Esophagus (tissue), 2 donors: Measurements from ENCODE around the gene IFNAR2. TPM values are rescaled to one million over a fixed set of nuclear protein-coding genes. Genes with fewer than 3 reads are reported as not detected.
A peak's percentile ranks its signal among the peaks of the same experiment; 100 is the strongest.

Experiments
- H3K27ac ChIP-seq, 2 donors: one replicate each; pipeline ENCODE4 v1.5.1; 2013; ENCODE audit warnings: low read depth in 2 of 2, mild to moderate bottlenecking in 2 of 2, inconsistent platforms in 1 of 2, low read length in 1 of 2, moderate library complexity in 1 of 2
- H3K27me3 ChIP-seq, 2 donors: one replicate each; pipeline ENCODE4 v1.6.1; 2013; ENCODE audit warnings: low read length in 2 of 2, control low read depth in 1 of 2, mild to moderate bottlenecking in 1 of 2; ENCODE audit not compliant: insufficient read depth in 2 of 2, control insufficient read depth in 1 of 2
- H3K36me3 ChIP-seq, 2 donors: one replicate each; pipeline ENCODE4 v1.6.1; 2013; ENCODE audit warnings: low read length in 1 of 2; ENCODE audit not compliant: control insufficient read depth in 2 of 2, insufficient read depth in 2 of 2
- H3K4me1 ChIP-seq, 2 donors: one replicate each; pipeline ENCODE4 v1.6.1; 2013; ENCODE audit warnings: low read length in 1 of 2; ENCODE audit not compliant: control insufficient read depth in 2 of 2, insufficient read depth in 2 of 2
- H3K4me3 ChIP-seq, 2 donors: one replicate each; pipeline ENCODE4 v1.5.1; 2013; ENCODE audit warnings: low read length in 2 of 2, mild to moderate bottlenecking in 2 of 2, low read depth in 1 of 2, moderate library complexity in 1 of 2
- H3K9me3 ChIP-seq, 2 donors: one replicate each; pipeline ENCODE4 v1.6.1; 2013; ENCODE audit warnings: mild to moderate bottlenecking in 2 of 2, low read depth in 1 of 2, low read length in 1 of 2, moderate library complexity in 1 of 2; ENCODE audit not compliant: control insufficient read depth in 2 of 2, insufficient read depth in 1 of 2
- WGBS, 2 donors: extraction: QIAGEN DNeasy Blood & Tissue Kit; methylation state at CpG; one replicate each; pipeline ENCODE4 v1.1.7; 2013; 5-methylcytosine and 5-hydroxymethylcytosine counted together
- polyA plus RNA-seq, 2 donors: library from polyadenylated mRNA; stranded (reverse); fragments of 200-250 nt; gene quantifications; one replicate each; pipeline ENCODE4 v1.2.3, GENCODE V29; 2013
- donor health status: healthy with polysubstance abuse.
- donor health status: Bipolar disorder and iron deficiency.

IFNAR2 gene
- polyA plus RNA-seq, 2 donors, result 4.5 to 7.2 TPM

DNA sequence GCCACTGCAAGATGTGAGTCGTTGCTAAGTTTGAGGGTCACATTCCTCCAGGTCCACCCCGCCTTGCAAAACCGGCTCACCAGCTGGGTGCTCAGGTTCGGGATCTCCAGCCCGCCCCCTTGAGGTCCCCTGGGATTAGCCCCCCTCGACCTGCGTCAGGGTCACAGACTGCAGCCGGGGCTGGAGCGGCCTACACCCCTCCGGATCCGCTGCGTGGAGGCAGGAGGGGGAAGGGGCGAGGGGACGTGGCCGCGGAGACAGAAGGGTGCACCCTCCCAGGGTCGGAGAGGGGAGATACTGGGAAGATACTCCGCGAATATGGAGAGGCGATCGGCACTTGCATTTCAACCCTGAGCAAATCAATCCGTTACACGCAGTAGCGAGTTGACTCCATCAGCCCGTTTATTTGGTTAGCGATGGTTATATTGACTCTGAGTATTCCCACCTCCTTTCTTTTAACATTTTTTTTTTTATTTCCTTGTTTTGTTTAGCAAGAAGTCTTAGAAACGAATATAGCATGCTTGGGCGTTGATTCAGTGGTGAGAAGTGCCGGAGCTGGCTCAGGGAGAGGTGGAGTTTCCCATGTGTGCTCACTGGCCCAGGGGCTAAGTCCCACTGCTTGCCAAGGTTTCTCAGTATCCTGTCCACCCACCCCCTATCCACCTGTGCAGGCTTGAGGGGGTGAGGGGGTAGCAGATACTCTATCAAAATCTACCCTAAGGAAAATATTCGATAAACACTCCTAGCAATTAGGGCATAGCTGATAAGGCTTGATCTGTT lies 997 bp downstream of the IFNAR2 start:
- Histone ChIP-seq H3K27ac (peak overlapping the region; percentile 84 to 90), H3K9me3 (no peaks in the 10 kb centered on the region), H3K36me3 (no peaks in the 10 kb centered on the region), H3K27me3 (no peaks in the 10 kb centered on the region), H3K4me3 (peak overlapping the region; percentile 78 to 85), H3K4me1 (no peaks in the 10 kb centered on the region)
- 1 to 2% methylated on average over 30 of the region's 30 CpGs for WGBS, 2 donors

DNA sequence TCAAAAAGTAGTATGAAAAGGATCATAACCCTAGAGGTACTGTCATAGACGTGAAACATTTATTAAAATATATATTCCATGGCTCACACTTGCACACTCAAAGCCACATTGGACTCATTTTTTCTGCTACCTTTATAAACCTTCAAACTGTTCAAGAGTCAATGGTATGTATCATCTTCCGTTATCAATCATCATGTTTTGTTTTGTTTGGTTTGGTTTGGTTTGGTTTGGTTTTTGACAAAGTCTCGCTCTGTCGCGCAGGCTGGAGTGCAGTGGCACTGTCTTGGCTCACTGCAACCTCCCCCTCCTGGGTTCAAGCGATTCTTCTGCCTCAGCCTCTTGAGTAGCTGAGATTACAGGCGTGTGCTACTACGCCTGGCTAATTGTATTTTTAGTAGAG lies 1.8 kb downstream of the IFNAR2 start:
- no peak overlapping the region for H3K27ac ChIP-seq
- no peak overlapping the region for H3K4me3 ChIP-seq
- no peaks in the 10 kb centered on the region for H3K9me3 ChIP-seq
- H3K36me3 ChIP-seq, result no peaks in the 10 kb centered on the region
- no peaks in the 10 kb centered on the region for H3K27me3 ChIP-seq
- 73 to 77% methylated on average over 8 of the region's 8 CpGs for WGBS, 2 donors
- H3K4me1 ChIP-seq, result no peaks in the 10 kb centered on the region

DNA sequence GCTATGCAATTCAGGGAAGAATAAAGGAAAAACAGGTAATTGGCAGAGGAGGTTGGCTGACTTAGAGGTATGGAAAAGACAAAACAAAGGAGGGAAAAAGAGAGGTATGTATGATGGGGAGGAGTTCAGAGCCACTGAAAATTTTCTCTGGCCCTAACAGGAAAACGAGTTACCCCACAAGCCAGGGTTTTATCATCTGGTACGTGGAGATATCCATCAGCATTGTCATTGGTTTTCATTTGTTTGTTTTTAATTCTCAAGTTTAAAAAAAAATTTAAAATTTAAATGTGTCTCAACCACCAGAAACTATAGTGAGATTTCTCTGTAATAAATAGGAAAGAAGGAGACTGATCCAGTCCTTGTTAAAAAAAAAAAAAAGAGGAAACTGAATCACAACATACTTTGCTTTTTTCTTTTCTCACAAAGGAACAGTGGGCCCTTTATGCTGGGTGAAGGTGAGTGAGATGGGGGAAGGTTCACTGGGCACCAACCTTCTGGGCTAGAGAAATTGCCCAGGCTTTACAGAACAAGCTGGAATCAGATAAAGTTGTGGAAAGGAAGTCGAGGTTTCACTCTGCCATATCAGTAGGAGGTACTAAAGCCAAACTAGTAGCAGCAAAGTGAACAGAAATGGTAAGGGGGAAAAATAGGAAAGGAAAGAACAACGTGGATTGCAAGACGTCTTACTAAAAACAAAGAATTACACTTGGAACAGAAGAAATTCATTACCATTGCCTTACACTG lies 2.7 kb downstream of the IFNAR2 start:
- no peak overlapping the region for H3K4me3 ChIP-seq
- 57 to 64% methylated on average over 5 of the region's 5 CpGs for WGBS, 2 donors
- no peaks in the 10 kb centered on the region for H3K9me3 ChIP-seq
- no peaks in the 10 kb centered on the region for H3K4me1 ChIP-seq
- H3K27me3 ChIP-seq, result no peaks in the 10 kb centered on the region
- no peak overlapping the region for H3K27ac ChIP-seq
- H3K36me3 ChIP-seq, result no peaks in the 10 kb centered on the region

DNA sequence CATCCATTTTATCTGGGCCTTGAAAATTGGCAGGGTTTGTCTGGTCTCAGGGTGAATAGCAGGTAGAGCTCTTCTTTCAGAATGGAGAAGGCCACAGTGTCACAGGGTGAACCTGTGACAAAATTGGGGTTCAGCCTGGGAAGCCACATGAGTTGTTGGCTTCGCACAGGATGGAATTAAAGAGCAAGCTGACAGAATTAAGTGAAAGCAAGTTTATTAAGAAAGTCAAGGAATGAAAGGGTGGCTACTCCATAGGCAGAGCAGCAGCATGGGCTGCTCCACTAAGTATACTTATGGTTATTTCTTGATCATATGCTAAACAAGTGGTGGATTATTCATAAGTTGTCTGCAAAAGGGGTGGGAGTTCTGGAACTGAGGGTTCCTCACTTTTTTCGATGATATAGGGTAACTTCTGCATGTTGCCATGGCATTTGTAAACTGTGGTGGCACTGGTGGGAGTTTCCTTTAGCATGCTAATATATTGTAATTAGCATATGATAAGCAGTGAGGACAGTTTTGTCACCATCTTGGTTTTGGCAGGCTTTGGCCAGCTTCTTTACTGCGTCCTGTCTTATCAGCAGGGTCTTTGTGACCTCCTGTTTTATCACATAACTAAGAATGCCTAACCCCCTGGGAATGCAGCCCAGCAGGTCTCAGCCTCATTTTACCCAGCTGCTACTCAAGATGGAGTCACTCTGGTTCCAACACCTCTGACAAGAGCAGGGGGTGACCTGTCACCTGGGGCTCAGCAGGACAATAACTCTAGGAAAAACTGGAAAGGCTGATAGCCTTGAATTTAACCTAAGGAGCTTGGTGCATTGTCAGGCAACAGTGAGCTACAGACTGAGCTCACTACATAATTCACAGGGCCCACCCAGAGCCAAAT lies 5.1 kb downstream of the IFNAR2 start:
- Histone ChIP-seq H3K4me3 (no peak overlapping the region), H3K27ac (no peak overlapping the region), H3K4me1 (no peaks in the 10 kb centered on the region), H3K9me3 (no peaks in the 10 kb centered on the region), H3K36me3 (no peaks in the 10 kb centered on the region), H3K27me3 (no peaks in the 10 kb centered on the region)
- WGBS, 2 donors, result 87 to 91% methylated on average over 3 of the region's 3 CpGs

DNA sequence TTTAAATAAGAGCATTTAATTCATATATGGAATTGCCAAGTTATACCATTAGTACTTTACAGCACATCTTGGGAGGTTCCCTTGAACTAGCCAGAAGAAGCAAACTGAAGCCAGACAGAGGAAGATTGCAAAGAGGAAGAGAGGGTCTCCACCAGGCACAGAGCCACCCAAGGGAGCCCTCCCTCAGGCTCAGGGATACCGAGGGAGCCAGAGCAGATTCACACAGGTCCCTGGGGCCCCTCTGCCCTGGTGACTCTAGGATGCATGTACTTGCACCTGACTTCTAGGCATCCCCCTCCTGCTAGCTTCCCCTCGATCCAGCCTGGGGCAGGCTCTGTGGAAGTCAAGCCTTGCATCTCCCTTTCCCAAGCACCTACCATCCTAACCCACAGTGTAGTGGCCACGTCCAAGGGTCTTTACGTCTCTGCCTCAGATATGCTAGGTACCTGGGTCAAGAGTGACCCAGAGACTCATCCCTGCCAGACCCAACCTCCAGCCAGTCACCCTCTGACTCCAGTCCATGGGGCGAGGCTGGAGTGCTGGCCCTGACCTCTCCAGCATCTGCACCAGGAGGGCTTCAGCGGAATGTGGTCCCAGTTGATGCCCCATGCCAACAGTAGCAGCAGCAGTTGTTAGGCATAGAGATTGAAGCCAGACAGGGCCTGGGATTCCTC lies 6.4 kb downstream of the IFNAR2 start:
- 91 to 94% methylated on average over 6 of the region's 6 CpGs for WGBS, 2 donors
- H3K9me3 ChIP-seq, result no peaks in the 10 kb centered on the region
- no peaks in the 10 kb centered on the region for H3K27me3 ChIP-seq
- H3K4me3 ChIP-seq, result no peak overlapping the region
- H3K36me3 ChIP-seq, result no peaks in the 10 kb centered on the region
- no peak overlapping the region for H3K27ac ChIP-seq
- H3K4me1 ChIP-seq, result no peaks in the 10 kb centered on the region

DNA sequence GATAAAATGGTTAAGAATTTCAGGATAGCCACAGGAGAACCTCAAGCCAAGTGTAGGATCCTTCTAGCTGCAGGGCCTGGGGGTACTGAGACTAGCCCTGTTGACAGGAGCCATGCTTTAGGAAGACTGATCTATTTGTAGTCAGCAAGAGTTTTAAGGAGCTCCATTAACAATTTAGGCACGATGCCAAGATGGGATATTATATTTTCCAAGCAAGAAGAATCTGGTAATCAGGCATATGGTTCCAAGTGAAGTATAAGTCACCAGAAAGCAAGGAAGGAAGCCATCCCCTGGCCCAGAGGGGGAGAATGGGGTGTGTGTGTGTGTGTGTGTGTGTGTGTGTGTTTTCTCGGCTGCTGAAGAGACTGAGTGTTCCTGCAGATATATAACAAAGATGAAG lies 7.0 kb downstream of the IFNAR2 start:
- WGBS, 2 donors, result 59 to 73% methylated on average over 2 of the region's 2 CpGs
- Histone ChIP-seq H3K36me3 (no peaks in the 10 kb centered on the region), H3K4me1 (no peaks in the 10 kb centered on the region), H3K4me3 (no peak overlapping the region), H3K9me3 (no peaks in the 10 kb centered on the region), H3K27me3 (no peaks in the 10 kb centered on the region), H3K27ac (no peak overlapping the region)

DNA sequence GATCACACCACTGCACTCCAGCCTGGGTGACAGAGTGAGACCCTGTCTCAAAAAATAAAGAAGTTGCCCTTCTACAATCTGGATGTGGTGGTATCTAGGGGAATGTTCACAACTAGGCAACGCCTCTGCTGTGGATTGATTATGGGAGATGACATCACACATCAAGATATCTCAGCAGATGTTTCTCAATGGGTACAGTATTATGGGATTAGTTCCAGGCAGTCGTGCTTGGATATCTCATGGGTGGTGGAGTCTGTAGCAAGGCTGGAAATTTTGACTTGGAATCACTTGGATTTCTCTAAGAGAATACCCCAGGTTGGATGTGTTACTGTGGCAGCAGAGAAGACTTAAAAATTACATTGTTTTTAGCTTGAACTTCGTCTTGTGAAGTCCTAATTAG lies 7.7 kb downstream of the IFNAR2 start:
- H3K27ac ChIP-seq, result no peak overlapping the region

DNA sequence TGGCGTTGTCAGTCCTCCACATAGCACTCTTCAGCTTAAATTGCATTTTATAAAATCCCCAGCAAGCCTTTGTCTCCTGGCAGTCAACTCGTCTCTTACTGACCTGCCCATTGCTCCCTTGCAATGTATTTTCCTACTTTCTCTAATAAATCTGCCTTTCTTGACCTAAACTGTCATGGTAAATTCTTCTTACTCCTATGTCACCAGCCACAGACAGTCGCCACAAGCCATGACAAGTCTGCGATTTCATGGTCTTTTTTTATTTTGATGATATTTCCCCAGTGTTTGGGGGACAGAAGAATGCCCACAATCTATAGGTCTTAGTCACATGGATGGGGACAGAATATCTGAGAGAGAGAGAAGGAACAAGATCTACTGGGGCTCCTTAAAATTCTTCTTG lies 8.4 kb downstream of the IFNAR2 start:
- no peaks in the 10 kb centered on the region for H3K4me1 ChIP-seq
- H3K27ac ChIP-seq, result no peak overlapping the region
- no peaks in the 10 kb centered on the region for H3K9me3 ChIP-seq
- H3K4me3 ChIP-seq, result no peak overlapping the region
- 79 to 85% methylated on average over 4 of the region's 4 CpGs for WGBS, 2 donors
- H3K36me3 ChIP-seq, result no peaks in the 10 kb centered on the region
- H3K27me3 ChIP-seq, result no peaks in the 10 kb centered on the region

More for the DNA sequence above, 7.7 kb downstream of the IFNAR2 start:
- no peaks in the 10 kb centered on the region for H3K4me1 ChIP-seq
- H3K36me3 ChIP-seq, result no peaks in the 10 kb centered on the region
- 79 to 81% methylated on average over 3 of the region's 3 CpGs for WGBS, 2 donors
- H3K4me3 ChIP-seq, result no peak overlapping the region
- no peaks in the 10 kb centered on the region for H3K9me3 ChIP-seq
- H3K27me3 ChIP-seq, result no peaks in the 10 kb centered on the region
